ENCODE data around the gene FBXL16. TPM values are rescaled to one million over a fixed set of nuclear protein-coding genes. Genes with fewer than 3 reads are reported as not detected.
A peak's percentile ranks its signal among the peaks of the same experiment; 100 is the strongest.

The FBXL16 gene
- total RNA-seq, 1 donor from 2014 or later, result 0.13 TPM

DNA sequence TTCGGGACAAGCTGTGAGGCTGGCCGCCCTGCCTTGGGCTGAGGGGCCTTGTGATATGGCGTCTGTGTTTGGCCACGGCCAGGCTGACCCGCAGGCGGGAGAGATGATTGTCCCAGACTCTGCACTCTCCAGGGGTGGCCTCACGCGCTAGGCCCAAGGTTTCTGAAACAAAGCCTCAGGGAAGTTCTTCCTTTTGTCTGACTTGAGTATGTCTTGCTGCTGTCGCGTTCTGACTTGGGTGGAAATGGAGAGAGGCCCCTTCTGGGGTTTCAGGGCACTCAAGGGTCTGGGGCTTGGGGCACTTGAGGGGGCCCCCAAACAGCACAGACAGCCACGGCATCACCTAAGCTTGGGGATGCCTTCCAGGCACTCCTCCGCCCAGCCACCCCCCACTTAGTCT is 5.5 kb upstream of the FBXL16 start:
- no peak overlapping the region for H2AFZ ChIP-seq (replicated peaks)
- peaks cover 41% of the 10 kb centered on the region for H3K4me1 Mint-ChIP-seq

DNA sequence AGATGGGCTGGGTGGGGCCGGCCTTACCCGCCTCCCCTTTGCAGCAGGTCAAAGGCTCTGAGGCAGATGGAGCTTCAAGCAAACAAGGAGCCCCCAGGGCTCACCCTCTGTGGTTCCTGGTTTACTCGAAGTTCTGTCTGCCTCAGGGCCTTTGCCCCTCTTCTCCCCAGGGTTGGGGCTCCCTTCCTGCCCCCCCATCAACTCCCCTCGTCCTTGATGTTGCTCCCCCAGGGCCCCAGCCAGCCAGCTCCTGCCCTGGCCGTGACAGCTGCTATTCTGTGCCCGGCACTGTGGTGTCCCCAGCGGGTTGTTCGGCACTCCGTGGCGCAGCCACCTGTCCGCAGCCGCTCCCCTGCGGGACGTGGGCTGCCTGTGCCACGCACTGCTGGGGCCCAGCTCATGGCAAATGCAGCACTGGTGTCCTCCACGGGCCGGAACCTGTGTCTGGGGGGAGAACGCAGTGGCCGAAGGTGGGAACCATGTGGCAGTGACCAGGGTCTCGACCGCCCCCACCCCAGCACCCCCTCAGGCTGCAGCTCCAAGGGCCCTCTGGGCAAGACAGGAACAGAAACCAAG is 5.0 kb upstream of the FBXL16 start:
- Histone ChIP-seq H3K27me3 (peaks cover 90% of the 10 kb centered on the region), H3K9me3 (ENCODE audit: low read depth) (no peaks in the 10 kb centered on the region), H3K4me1 (peaks cover 10% of the 10 kb centered on the region), H2AFZ (replicated peaks) (no peak overlapping the region), H3K79me2 (ENCODE audit: low read depth) (no peaks in the 10 kb centered on the region), H3K4me2 (peak overlapping the region; percentile 21), H3F3A (ENCODE audit: low read depth) (peaks cover 33% of the 10 kb centered on the region), H3K27ac (no peak overlapping the region), H4K20me1 (ENCODE audit: low read depth) (peaks cover 26% of the 10 kb centered on the region), H3K4me3 (no peak overlapping the region), H3K36me3 (no peaks in the 10 kb centered on the region), H3K9ac (no peak overlapping the region)
- Mint-ChIP-seq H3K4me1 (peaks cover 41% of the 10 kb centered on the region), H3K9me3 (no peaks in the 10 kb centered on the region), H3K36me3 (no peaks in the 10 kb centered on the region), H3K27ac (peak overlapping the region; percentile 89), H3K4me3 (peak overlapping the region; percentile 78), H3K27me3 (ENCODE audit: insufficient read depth, low read depth) (peaks cover 27% of the 10 kb centered on the region)
- no peak for DNase-seq (ENCODE audit: low spot score)
- TF ChIP-seq, protein P1, sequence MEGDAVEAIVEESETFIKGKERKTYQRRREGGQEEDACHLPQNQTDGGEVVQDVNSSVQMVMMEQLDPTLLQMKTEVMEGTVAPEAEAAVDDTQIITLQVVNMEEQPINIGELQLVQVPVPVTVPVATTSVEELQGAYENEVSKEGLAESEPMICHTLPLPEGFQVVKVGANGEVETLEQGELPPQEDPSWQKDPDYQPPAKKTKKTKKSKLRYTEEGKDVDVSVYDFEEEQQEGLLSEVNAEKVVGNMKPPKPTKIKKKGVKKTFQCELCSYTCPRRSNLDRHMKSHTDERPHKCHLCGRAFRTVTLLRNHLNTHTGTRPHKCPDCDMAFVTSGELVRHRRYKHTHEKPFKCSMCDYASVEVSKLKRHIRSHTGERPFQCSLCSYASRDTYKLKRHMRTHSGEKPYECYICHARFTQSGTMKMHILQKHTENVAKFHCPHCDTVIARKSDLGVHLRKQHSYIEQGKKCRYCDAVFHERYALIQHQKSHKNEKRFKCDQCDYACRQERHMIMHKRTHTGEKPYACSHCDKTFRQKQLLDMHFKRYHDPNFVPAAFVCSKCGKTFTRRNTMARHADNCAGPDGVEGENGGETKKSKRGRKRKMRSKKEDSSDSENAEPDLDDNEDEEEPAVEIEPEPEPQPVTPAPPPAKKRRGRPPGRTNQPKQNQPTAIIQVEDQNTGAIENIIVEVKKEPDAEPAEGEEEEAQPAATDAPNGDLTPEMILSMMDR (IDR thresholded peaks at IDR 0.05), result no peak
- no peak for TF ChIP-seq EZH2 (IDR thresholded peaks at IDR 0.05)
- no peak for TF ChIP-seq EZH2phosphoT487 (IDR thresholded peaks at IDR 0.05)

More for the DNA sequence above, 5.5 kb upstream of the FBXL16 start:
- Histone ChIP-seq H3K4me3 (no peak overlapping the region), H4K20me1 (ENCODE audit: low read depth) (peaks cover 24% of the 10 kb centered on the region), H3K27ac (no peak overlapping the region), H3K4me1 (peaks cover 14% of the 10 kb centered on the region), H3K9me3 (ENCODE audit: low read depth) (no peaks in the 10 kb centered on the region), H3K27me3 (peaks cover 85% of the 10 kb centered on the region), H3K9ac (no peak overlapping the region), H3K4me2 (no peak overlapping the region), H3K79me2 (ENCODE audit: low read depth) (no peaks in the 10 kb centered on the region), H3F3A (ENCODE audit: low read depth) (peaks cover 37% of the 10 kb centered on the region), H3K36me3 (no peaks in the 10 kb centered on the region)
- Mint-ChIP-seq H3K27ac (peak overlapping the region; percentile 87), H3K27me3 (ENCODE audit: insufficient read depth, low read depth) (peaks cover 27% of the 10 kb centered on the region), H3K36me3 (no peaks in the 10 kb centered on the region), H3K4me3 (peak overlapping the region; percentile 57), H3K9me3 (no peaks in the 10 kb centered on the region)
- no peak for DNase-seq (ENCODE audit: low spot score)
- TF ChIP-seq, protein P1 (IDR thresholded peaks at IDR 0.05), result no peak
- TF ChIP-seq EZH2 (IDR thresholded peaks at IDR 0.05), result no peak
- no peak for TF ChIP-seq EZH2phosphoT487 (IDR thresholded peaks at IDR 0.05)

DNA sequence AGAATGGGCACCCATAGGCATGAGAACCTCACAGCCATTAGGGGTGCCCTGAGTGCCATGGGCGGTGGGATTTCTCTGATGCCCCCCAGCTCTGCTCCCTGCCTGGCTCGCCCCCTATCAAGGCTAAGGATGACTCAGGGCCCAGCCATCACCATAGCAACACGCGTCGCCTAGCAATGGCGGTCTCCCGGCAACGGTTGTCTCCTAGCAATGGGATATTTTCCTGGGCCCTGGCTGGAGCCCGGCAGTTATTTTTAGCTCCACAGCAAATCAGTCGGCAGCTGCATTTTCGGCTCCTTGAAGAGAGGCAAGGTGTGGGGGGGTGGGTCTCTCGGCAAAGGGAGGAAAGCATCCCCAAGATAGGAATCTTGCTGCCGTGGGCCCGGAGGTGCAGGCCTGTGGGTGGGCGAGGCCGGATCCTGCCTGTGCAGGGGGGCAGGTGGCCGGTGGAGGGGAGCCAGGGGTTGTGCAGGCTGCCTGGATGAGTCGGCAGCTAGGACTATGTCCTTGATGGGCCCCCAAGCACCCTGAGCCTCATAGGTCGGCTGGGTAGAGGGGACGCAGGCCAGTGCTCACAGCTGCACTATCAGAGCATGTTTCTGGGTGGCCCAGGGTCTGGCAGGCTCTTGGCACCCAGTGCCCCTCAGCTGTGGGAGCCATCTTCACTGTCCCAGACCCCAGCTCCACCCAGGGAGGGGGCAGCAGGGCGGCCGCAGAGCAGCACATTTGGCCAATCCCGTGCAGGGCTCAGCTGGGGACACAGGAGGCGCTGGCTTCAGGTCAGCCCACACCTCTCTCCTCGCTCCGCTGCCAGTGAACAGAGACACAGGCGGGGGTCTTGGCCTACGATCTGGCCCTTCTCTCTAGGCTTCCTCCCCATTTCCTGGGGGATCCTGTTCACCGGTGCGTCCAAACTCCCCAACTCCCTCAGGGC is 4.2 kb upstream of the FBXL16 start:
- Histone ChIP-seq H3F3A (ENCODE audit: low read depth) (peaks cover 33% of the 10 kb centered on the region), H3K4me1 (peaks cover 10% of the 10 kb centered on the region), H3K27ac (no peak overlapping the region), H3K4me3 (no peak overlapping the region), H3K79me2 (ENCODE audit: low read depth) (no peaks in the 10 kb centered on the region), H3K36me3 (no peaks in the 10 kb centered on the region), H4K20me1 (ENCODE audit: low read depth) (peaks cover 30% of the 10 kb centered on the region), H3K9me3 (ENCODE audit: low read depth) (no peaks in the 10 kb centered on the region), H2AFZ (replicated peaks) (no peak overlapping the region), H3K9ac (no peak overlapping the region), H3K4me2 (peak overlapping the region; percentile 21), H3K27me3 (peaks cover 98% of the 10 kb centered on the region)
- H3K27ac Mint-ChIP-seq, result peak overlapping the region; percentile 92
- H3K4me1 Mint-ChIP-seq, result peaks cover 41% of the 10 kb centered on the region
- H3K36me3 Mint-ChIP-seq, result no peaks in the 10 kb centered on the region
- DNase-seq (ENCODE audit: low spot score), result peak; percentile 83
- H3K9me3 Mint-ChIP-seq, result no peaks in the 10 kb centered on the region
- TF ChIP-seq EZH2phosphoT487 (IDR thresholded peaks at IDR 0.05), result no peak
- TF ChIP-seq, protein P1 (IDR thresholded peaks at IDR 0.05), result peak; percentile 15
- peaks cover 27% of the 10 kb centered on the region for H3K27me3 Mint-ChIP-seq (ENCODE audit: insufficient read depth, low read depth)
- H3K4me3 Mint-ChIP-seq, result peak overlapping the region; percentile 78
